Lower lobe of right lung (tissue), 2 donors: Measurements from ENCODE around the gene GSTCD. TPM values are rescaled to one million over a fixed set of nuclear protein-coding genes. Genes with fewer than 3 reads are reported as not detected.
A peak's percentile ranks its signal among the peaks of the same experiment; 100 is the strongest.

ENCODE experiments used
- ATAC-seq, 2 donors: fragments of 200-7000 bp; cut with Tn5 transposase; one replicate each; pipeline ENCODE4 v1.9.1; 2020 to 2022; ENCODE audit warnings: mild to moderate bottlenecking in 2 of 2, moderate library complexity in 2 of 2
- DNase-seq: peaks from one replicate; pipeline ENCODE4 v3.0.0-alpha.2; 2020
- H3K27ac ChIP-seq: fragments of 200-600 bp; one replicate; pipeline ENCODE4 v1.8.0; 2022
- H3K27me3 ChIP-seq: fragments of 200-600 bp; one replicate; pipeline ENCODE4 v1.8.0; 2022; ENCODE audit warnings: low read depth
- H3K36me3 ChIP-seq: fragments of 200-600 bp; one replicate; pipeline ENCODE4 v1.8.0; 2022; ENCODE audit warnings: mild to moderate bottlenecking
- H3K4me1 ChIP-seq: fragments of 200-600 bp; one replicate; pipeline ENCODE4 v1.8.0; 2022
- H3K4me3 ChIP-seq: fragments of 200-600 bp; one replicate; pipeline ENCODE4 v1.8.0; 2022; ENCODE audit warnings: mild to moderate bottlenecking
- H3K9me3 ChIP-seq: fragments of 200-600 bp; one replicate; pipeline ENCODE4 v1.8.0; 2022
- CTCF ChIP-seq: fragments of 200-600 bp; IDR thresholded peaks from one replicate; pipeline ENCODE4 v1.8.0; 2022; ENCODE audit warnings: antibody characterized with exemption, mild to moderate bottlenecking
- intact Hi-C: fragments of 100-400 bp; cut with DNase I; formaldehyde crosslinking; loops from one replicate; pipeline ENCODE4 v1.11.0; 2022
- total RNA-seq: library from RNA; stranded (reverse); fragmentation: NEBNext Ultra II Directional; extraction: Animal tissue kit (Norgen Biotek cat#: 25700); gene quantifications from one replicate; pipeline ENCODE4 v1.2.1, GENCODE V29; 2021
- donor health status: DM: no; HTN: yes; CAD: no; lungs with severe emphysema.

The GSTCD gene
- total RNA-seq, 1 donor from 2014 or later: 6.7 TPM

GRCh38 chr4:105808750-105809041, 100.1 kb downstream of the GSTCD start:
- no peaks in the 10 kb centered on the region for H3K4me1 ChIP-seq
- no peaks in the 10 kb centered on the region for H3K36me3 ChIP-seq
- H3K9me3 ChIP-seq: no peaks in the 10 kb centered on the region
- H3K27ac ChIP-seq: no peak overlapping the region
- H3K27me3 ChIP-seq: no peaks in the 10 kb centered on the region
- intact Hi-C loops: no loop called here
- ATAC-seq: peak; percentile 61 to 77
- no peak for TF ChIP-seq CTCF
- no peak for DNase-seq
- no peak overlapping the region for H3K4me3 ChIP-seq

DNA sequence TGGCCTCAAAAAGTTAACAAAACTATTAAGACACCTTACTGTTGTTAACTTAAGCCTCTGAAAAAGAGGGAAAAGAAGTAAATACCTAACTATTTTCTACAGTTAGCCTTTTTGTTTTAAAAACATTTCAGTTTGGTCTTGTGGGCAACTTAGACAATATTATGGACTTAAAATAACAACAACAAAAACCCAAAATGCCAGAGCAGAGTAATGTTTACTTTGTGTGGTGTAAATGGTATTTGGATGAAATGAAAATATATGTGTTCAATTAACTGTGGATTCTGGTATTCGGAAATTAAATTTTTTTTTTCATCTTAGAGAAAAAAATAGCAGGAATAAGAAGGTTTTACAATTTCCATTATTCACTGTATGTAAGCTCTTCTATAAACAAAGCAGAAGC, 107.1 kb downstream of the GSTCD start:
- Histone ChIP-seq H3K36me3 (no peaks in the 10 kb centered on the region), H3K4me3 (no peak overlapping the region), H3K27ac (no peak overlapping the region), H3K27me3 (no peaks in the 10 kb centered on the region), H3K4me1 (no peaks in the 10 kb centered on the region), H3K9me3 (no peaks in the 10 kb centered on the region)
- no peak for TF ChIP-seq CTCF
- no peak for ATAC-seq
- intact Hi-C loops: no loop called here
- no peak for DNase-seq

GRCh38 chr4:105822061-105822460, 113.5 kb downstream of the GSTCD start:
- no peak overlapping the region for H3K4me3 ChIP-seq
- DNase-seq (no peak), ATAC-seq (no peak)
- H3K27ac ChIP-seq: no peak overlapping the region
- no peaks in the 10 kb centered on the region for H3K36me3 ChIP-seq
- no peak for TF ChIP-seq CTCF
- H3K4me1 ChIP-seq: no peaks in the 10 kb centered on the region
- no peaks in the 10 kb centered on the region for H3K27me3 ChIP-seq
- no peaks in the 10 kb centered on the region for H3K9me3 ChIP-seq
- intact Hi-C loops: no loop called here

DNA sequence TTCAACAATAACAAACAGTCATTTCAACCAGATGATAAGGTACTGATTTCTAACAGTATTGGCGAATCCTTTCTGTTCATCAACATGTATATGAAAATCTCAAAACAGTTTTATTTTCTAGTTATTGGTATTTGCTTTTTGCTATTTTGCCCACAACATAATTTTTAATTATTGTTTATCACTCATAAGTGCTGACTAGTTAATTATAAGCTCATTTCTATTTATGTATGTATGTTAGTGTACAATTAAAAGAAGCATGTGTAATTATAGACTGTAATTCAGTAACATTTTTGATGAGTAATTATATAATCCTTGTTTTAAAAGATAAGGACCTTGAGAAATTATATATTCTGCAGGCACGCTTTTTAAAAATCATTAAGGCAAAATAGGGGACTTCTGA, 119.5 kb downstream of the GSTCD start:
- ATAC-seq (no peak), DNase-seq (no peak)
- Histone ChIP-seq H3K4me3 (no peak overlapping the region), H3K36me3 (no peaks in the 10 kb centered on the region), H3K4me1 (no peaks in the 10 kb centered on the region), H3K27ac (no peak overlapping the region), H3K27me3 (no peaks in the 10 kb centered on the region), H3K9me3 (no peaks in the 10 kb centered on the region)
- TF ChIP-seq CTCF: no peak
- intact Hi-C loops: no loop called here

DNA sequence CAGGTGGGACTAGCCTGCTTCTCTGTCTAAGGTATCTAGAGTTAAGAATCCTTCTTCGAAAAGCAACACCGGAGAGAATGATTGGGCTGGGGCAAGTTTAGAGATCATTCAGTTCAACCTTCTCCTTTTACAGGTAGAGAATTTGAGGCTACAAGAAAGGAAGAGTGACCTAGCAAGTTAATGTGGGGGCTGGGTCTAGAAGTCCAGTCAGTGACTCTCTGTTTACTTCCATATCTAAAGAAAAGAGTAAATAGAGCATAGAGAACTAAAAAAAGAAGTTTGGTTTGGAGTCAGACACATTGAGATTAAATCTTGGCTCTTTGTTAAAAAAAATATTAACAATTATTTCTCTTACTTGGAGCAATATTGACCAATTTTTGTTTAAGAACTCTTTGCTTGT, 122.6 kb downstream of the GSTCD start:
- H3K4me3 ChIP-seq: no peak overlapping the region
- ATAC-seq: no peak
- no peak for TF ChIP-seq CTCF

GRCh38 chr4:105835177-105835576, 126.6 kb downstream of the GSTCD start:
- TF ChIP-seq CTCF: no peak
- Histone ChIP-seq H3K36me3 (no peaks in the 10 kb centered on the region), H3K9me3 (no peaks in the 10 kb centered on the region), H3K27me3 (no peaks in the 10 kb centered on the region), H3K27ac (no peak overlapping the region), H3K4me3 (no peak overlapping the region), H3K4me1 (no peaks in the 10 kb centered on the region)
- DNase-seq (no peak), ATAC-seq (peak in 1 of 2 donors; percentile 17)
- intact Hi-C loops: no loop called here

More for the DNA sequence above, 122.6 kb downstream of the GSTCD start:
- Histone ChIP-seq H3K27me3 (no peaks in the 10 kb centered on the region), H3K27ac (no peak overlapping the region), H3K9me3 (no peaks in the 10 kb centered on the region), H3K36me3 (no peaks in the 10 kb centered on the region), H3K4me1 (no peaks in the 10 kb centered on the region)
- DNase-seq: no peak
- intact Hi-C loops: no loop called here
